Gastroesophageal sphincter (tissue), 3 donors: ENCODE results near the gene TNP2.
"Not testable (repeated sequence)": the region's sequence is repeated elsewhere in the genome, so short reads cannot be mapped to it uniquely, and the experiment has no call there.

Experiments
- POLR2A ChIP-seq, 2 donors: fragments of 450-650 bp; IDR thresholded peaks; one replicate each; pipeline ENCODE4 v1.6.1; 2017; ENCODE audit warnings: antibody characterized with exemption in 2 of 2, mild to moderate bottlenecking in 2 of 2, moderate library complexity in 1 of 2
- POLR2AphosphoS5 ChIP-seq: sonication (generic); formaldehyde crosslinking; IDR thresholded peaks from one replicate; pipeline ENCODE4 v1.6.1; 2017; ENCODE audit warnings: antibody characterized with exemption
- TF ChIP-seq, protein P1 (sequence below), 4 experiments: fragments of 200-600 bp in 2 of 4; fragments of 450-650 bp in 2 of 4; sonication (generic) in 1 of 4; IDR thresholded peaks; one replicate each; pipeline ENCODE4 v1.5.1; 2017 to 2019; ENCODE audit warnings: antibody characterized with exemption in 4 of 4, mild to moderate bottlenecking in 2 of 4, moderate library complexity in 2 of 4

DNA sequence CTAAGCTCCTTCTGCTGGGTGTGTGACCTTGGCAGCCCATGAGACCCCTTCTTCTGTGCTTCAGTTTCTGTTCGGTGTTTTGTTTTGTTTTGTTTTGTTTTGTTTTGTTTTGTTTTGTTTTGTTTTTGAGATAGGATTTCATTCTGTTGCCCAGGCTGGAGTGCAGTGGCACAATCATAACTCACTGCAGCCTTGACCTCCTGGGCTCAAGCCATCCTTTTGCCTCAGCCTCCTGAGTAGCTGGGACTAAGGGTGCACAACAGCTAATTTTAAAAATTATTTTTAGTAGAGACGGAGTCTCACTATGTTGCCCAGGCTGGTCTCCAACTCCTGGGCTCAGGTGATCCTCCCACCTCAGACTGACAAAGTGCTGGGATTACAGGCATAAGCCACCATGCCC lies 48.6 kb downstream of the TNP2 start:
- not testable (repeated sequence) for TF ChIP-seq POLR2A (IDR thresholded peaks at IDR 0.05); POLR2AphosphoS5
- TF ChIP-seq, protein P1, sequence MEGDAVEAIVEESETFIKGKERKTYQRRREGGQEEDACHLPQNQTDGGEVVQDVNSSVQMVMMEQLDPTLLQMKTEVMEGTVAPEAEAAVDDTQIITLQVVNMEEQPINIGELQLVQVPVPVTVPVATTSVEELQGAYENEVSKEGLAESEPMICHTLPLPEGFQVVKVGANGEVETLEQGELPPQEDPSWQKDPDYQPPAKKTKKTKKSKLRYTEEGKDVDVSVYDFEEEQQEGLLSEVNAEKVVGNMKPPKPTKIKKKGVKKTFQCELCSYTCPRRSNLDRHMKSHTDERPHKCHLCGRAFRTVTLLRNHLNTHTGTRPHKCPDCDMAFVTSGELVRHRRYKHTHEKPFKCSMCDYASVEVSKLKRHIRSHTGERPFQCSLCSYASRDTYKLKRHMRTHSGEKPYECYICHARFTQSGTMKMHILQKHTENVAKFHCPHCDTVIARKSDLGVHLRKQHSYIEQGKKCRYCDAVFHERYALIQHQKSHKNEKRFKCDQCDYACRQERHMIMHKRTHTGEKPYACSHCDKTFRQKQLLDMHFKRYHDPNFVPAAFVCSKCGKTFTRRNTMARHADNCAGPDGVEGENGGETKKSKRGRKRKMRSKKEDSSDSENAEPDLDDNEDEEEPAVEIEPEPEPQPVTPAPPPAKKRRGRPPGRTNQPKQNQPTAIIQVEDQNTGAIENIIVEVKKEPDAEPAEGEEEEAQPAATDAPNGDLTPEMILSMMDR (IDR thresholded peaks at IDR 0.05), result not testable (repeated sequence)
